HL-60/S4 treated with retinoic acid at 250 ng/mL for 4 days and 3 days (cell line): ENCODE results near the gene DTYMK.

Experiments used
- in situ Hi-C: fragments of 300-500 bp; cut with MboI; formaldehyde crosslinking; loops from 2 replicates; pipeline ENCODE4 v1.7.0; 2022; ENCODE audit warnings: low sequenced_read_pairs

DTYMK gene

GRCh38 chr2:241686650-241687425 lies at the start of gene DTYMK:
TSS of gene DTYMK (minus strand) at chr2:241686815. CDS start at chr2:241686783, 32 bp downstream.
- in situ Hi-C loops = no loop called here

- in situ Hi-C loops = loop anchor here (10.0 kb wide), 1 partner anchor 139 kb away; no protein-coding TSS in a partner anchor
Measured at GRCh38 chr2:241736111-241736510, 49.5 kb upstream of the DTYMK start.

- in situ Hi-C loops = loop anchor here (10.0 kb wide), 1 partner anchor 140 kb away; no protein-coding TSS in a partner anchor
Measured at GRCh38 chr2:241734467-241735208, 48.0 kb upstream of the DTYMK start, which contains the start of gene D2HGDH. TSS of gene D2HGDH (plus strand) at chr2:241734630. CDS start at chr2:241735225, 595 bp downstream.

- in situ Hi-C loops = loop anchor here (10.0 kb wide), 1 partner anchor 141 kb away; no protein-coding TSS in a partner anchor
Measured at GRCh38 chr2:241734208-241734466, 47.5 kb upstream of the DTYMK start.

GRCh38 chr2:241733391-241734207 lies 47.0 kb upstream of the DTYMK start:
- in situ Hi-C loops = loop anchor here (10.0 kb wide), 1 partner anchor 141 kb away; no protein-coding TSS in a partner anchor

GRCh38 chr2:241732513-241733186 lies 46.0 kb upstream of the DTYMK start:
- in situ Hi-C loops = loop anchor here (10.0 kb wide), 1 partner anchor 142 kb away; no protein-coding TSS in a partner anchor

GRCh38 chr2:241730671-241731293 lies 44.2 kb upstream of the DTYMK start:
- in situ Hi-C loops = loop anchor here (10.0 kb wide), 1 partner anchor 144 kb away; no protein-coding TSS in a partner anchor

- in situ Hi-C loops = loop anchor here (10.0 kb wide), 1 partner anchor 145 kb away; no protein-coding TSS in a partner anchor
Measured at GRCh38 chr2:241729868-241730267, 43.3 kb upstream of the DTYMK start.

- in situ Hi-C loops = no loop called here
Measured at GRCh38 chr2:241728627-241729026, 42.0 kb upstream of the DTYMK start.

- in situ Hi-C loops = no loop called here
Measured at GRCh38 chr2:241728000-241728399, 41.4 kb upstream of the DTYMK start.

- in situ Hi-C loops = no loop called here
Measured at GRCh38 chr2:241726459-241726858, 39.8 kb upstream of the DTYMK start.

- in situ Hi-C loops = no loop called here
Measured at GRCh38 chr2:241724975-241725870, 38.6 kb upstream of the DTYMK start.

- in situ Hi-C loops = no loop called here
Measured at GRCh38 chr2:241724259-241724974, 37.8 kb upstream of the DTYMK start.

GRCh38 chr2:241722896-241723454 lies 36.4 kb upstream of the DTYMK start:
- in situ Hi-C loops = no loop called here

GRCh38 chr2:241721852-241722251 lies 35.2 kb upstream of the DTYMK start:
- in situ Hi-C loops = no loop called here

GRCh38 chr2:241720560-241720959 lies 33.9 kb upstream of the DTYMK start:
- in situ Hi-C loops = no loop called here

GRCh38 chr2:241720099-241720498 lies 33.5 kb upstream of the DTYMK start:
- in situ Hi-C loops = no loop called here

- in situ Hi-C loops = no loop called here
Measured at GRCh38 chr2:241719093-241719492, 32.5 kb upstream of the DTYMK start.
